Immature natural killer cell (primary cell): ENCODE results near the gene PCLO. TPM values are rescaled to one million over a fixed set of nuclear protein-coding genes. Genes with fewer than 3 reads are reported as not detected.
"Not testable (repeated sequence)": the region's sequence is repeated elsewhere in the genome, so short reads cannot be mapped to it uniquely, and the experiment has no call there.

Experiments used
- DNase-seq, 3 donors: peaks; one replicate each; pipeline ENCODE4 v3.0.0; 2022; ENCODE audit warnings: mixed read lengths in 1 of 3
- H3K27ac Mint-ChIP-seq, 6 donors: one replicate each; pipeline ENCODE4 v1.8.0; 2020; ENCODE audit warnings: mixed read lengths in 6 of 6, mild to moderate bottlenecking in 5 of 6, inconsistent platforms in 4 of 6, moderate library complexity in 3 of 6
- H3K27me3 Mint-ChIP-seq, 3 donors: one replicate each; pipeline ENCODE4 v1.8.0; 2020 to 2021; ENCODE audit warnings: low read depth in 3 of 3, mild to moderate bottlenecking in 3 of 3, mixed read lengths in 3 of 3, moderate library complexity in 3 of 3, inconsistent platforms in 1 of 3
- H3K36me3 Mint-ChIP-seq, 3 donors: one replicate each; pipeline ENCODE4 v1.8.0; 2020; ENCODE audit warnings: mixed read lengths in 3 of 3, inconsistent platforms in 2 of 3, mild to moderate bottlenecking in 2 of 3
- H3K4me1 Mint-ChIP-seq, 2 donors: one replicate each; pipeline ENCODE4 v1.8.0; 2020; ENCODE audit warnings: inconsistent platforms in 2 of 2, mild to moderate bottlenecking in 2 of 2, mixed read lengths in 2 of 2, moderate library complexity in 1 of 2
- H3K4me3 Mint-ChIP-seq, 5 donors: one replicate each; pipeline ENCODE4 v1.8.0; 2020; ENCODE audit warnings: mild to moderate bottlenecking in 5 of 5, mixed read lengths in 5 of 5, inconsistent platforms in 3 of 5, moderate library complexity in 3 of 5
- H3K9me3 Mint-ChIP-seq, 6 donors: one replicate each; pipeline ENCODE4 v1.8.0; 2020; ENCODE audit warnings: mild to moderate bottlenecking in 6 of 6, mixed read lengths in 6 of 6, inconsistent platforms in 4 of 6, moderate library complexity in 3 of 6
- polyA plus RNA-seq, 3 donors: library from polyadenylated mRNA; unstranded; fragments of 300-500 nt; fragmentation: Illumina TruSeq; gene quantifications; one replicate each; pipeline ENCODE4 v1.2.3, GENCODE V29; 2021

The PCLO gene
- polyA plus RNA-seq, 3 donors from 2014 or later: not detected

DNA sequence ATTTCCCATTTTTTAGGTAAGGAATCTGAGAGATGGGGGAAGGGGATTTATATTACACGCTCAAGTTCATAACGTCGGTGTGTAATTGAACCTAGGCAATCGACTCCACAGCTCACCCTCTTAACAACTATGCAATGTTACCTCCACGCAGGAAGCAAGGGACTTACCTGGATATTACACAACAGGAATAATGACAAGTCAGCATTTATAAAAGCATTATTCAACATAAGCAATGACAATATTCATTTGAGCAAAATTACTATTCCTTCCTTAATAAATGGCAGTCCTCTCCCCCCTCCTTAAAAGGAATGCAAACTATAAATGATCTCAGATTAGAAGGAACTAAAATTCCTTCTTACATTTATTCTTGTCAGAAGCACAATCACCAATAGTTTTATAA lies 104.0 kb downstream of the PCLO start:
- H3K4me1 Mint-ChIP-seq: no peaks in the 10 kb centered on the region
- no peak for DNase-seq
- no peaks in the 10 kb centered on the region for H3K27me3 Mint-ChIP-seq
- no peak overlapping the region for H3K4me3 Mint-ChIP-seq
- no peaks in the 10 kb centered on the region for H3K36me3 Mint-ChIP-seq
- peaks cover 3 to 51% (median 17%) of the 10 kb centered on the region in 6 donors for H3K9me3 Mint-ChIP-seq
- H3K27ac Mint-ChIP-seq: no peak overlapping the region

DNA sequence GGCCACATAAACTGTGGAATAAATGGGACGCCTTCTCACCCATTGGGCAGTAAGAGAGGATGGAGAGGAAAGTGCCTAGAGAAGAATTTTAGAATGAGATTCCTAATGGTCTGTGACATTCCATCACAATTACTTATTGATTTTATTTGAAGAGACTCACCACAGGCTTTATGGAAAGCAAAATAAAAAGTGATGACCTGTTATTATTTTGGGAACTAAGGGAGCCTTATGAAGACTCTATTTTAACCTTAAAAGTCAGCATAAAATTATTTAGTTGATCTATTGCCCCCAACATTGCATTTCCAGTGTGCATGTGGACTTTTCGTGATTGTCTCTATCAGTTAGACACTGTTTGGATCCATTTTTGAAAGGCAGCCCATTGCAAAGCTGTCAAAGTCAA lies 107.5 kb downstream of the PCLO start:
- no peaks in the 10 kb centered on the region for H3K36me3 Mint-ChIP-seq
- no peak for DNase-seq

DNA sequence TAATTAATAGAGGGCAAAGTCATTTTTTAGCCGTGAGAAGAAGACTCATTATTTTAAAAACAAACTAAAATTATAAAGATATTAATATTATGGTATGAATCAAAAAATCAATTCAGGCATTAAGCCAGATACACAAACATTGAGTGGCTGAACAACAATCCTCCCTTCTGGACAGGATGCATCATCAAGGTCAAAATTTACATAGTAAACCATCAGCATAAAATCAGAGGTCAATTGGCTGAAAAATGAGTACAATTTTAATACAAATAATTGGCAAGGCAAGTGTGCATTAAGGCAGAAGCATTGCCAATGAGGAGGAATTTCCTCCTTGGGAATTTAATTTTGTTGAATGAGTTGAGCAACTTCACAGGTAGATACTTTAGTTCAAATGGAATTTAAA lies 108.2 kb downstream of the PCLO start:
- Mint-ChIP-seq H3K27me3 (no peaks in the 10 kb centered on the region), H3K9me3 (peaks cover 5 to 41% (median 19%) of the 10 kb centered on the region in 6 donors), H3K27ac (no peak overlapping the region), H3K36me3 (no peaks in the 10 kb centered on the region), H3K4me3 (no peak overlapping the region), H3K4me1 (no peaks in the 10 kb centered on the region)
- no peak for DNase-seq

More for the DNA sequence above, 107.5 kb downstream of the PCLO start:
- peaks cover 3 to 44% (median 21%) of the 10 kb centered on the region in 6 donors for H3K9me3 Mint-ChIP-seq
- H3K4me1 Mint-ChIP-seq: no peaks in the 10 kb centered on the region
- no peak overlapping the region for H3K4me3 Mint-ChIP-seq
- H3K27ac Mint-ChIP-seq: no peak overlapping the region
- H3K27me3 Mint-ChIP-seq: no peaks in the 10 kb centered on the region

DNA sequence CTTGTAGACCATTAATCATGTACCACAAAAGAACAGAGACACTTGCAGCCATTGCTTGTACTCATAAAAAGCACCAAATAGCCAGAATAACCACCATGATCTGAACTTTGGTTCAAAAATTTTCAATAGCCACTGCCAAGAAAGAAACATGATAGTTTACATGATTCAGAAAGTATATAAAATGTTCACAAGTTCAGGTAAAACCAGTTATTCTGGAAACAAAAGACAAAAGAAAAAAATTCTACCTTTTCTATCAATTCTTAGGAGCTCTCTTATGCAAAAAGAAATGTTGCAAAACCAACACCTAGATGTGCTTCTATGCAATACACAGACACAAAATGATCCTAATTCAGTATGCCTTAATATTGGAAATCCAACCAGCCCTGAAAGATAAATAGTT lies 108.7 kb downstream of the PCLO start:
- Mint-ChIP-seq H3K9me3 (peaks cover 3 to 43% (median 21%) of the 10 kb centered on the region in 6 donors), H3K36me3 (no peaks in the 10 kb centered on the region), H3K27ac (no peak overlapping the region), H3K4me3 (no peak overlapping the region), H3K4me1 (no peaks in the 10 kb centered on the region), H3K27me3 (no peaks in the 10 kb centered on the region)
- DNase-seq: no peak

DNA sequence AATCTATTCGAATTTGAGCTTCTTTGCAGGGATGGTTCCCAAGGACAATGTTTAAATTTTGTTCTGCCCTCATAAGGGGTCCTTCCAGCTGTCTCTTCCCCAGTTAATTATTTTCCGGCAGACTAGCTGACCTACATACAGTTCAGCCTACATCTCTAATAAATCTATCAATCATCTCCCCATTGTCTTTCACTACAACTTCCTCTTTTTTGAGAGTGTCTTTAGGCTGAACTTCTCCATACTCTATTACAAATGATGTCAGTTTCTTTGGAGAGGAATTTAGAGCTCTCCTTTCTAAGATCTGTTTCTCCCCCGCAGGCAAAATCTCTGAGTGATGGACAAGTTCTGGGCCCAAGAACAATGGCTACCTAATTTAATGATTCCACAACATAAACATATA lies 122.2 kb downstream of the PCLO start:
- Mint-ChIP-seq H3K36me3 (peaks cover 0 to 4% (median 0%) of the 10 kb centered on the region in 3 donors), H3K4me1 (no peaks in the 10 kb centered on the region), H3K27me3 (no peaks in the 10 kb centered on the region), H3K27ac (no peak overlapping the region), H3K9me3 (peaks cover 5 to 35% (median 18%) of the 10 kb centered on the region in 6 donors), H3K4me3 (no peak overlapping the region)
- no peak for DNase-seq

DNA sequence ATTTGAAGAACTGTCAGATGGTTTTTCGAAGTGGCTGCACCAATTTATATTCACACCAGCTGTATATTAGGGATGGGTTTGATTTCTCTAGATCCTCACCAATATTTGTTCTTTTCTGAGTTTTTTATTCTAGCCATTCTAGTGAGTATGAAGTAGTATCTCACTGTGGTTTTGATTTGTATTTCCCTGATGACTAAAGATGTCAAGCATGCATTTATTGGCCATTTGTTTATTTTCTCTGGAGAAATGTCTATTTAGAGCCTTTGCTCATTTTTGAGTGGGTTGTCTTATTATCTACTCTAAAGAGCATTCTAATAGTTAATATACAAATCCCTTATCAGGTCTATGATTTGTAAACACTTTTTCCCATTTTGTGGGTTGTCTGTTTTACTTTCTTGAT lies 123.9 kb downstream of the PCLO start:
- Mint-ChIP-seq H3K9me3 (peaks cover 5 to 37% (median 11%) of the 10 kb centered on the region in 6 donors), H3K4me1 (no peaks in the 10 kb centered on the region), H3K27ac (no peak overlapping the region), H3K27me3 (no peaks in the 10 kb centered on the region), H3K4me3 (no peak overlapping the region), H3K36me3 (peaks cover 0 to 4% (median 0%) of the 10 kb centered on the region in 3 donors)
- DNase-seq: no peak

DNA sequence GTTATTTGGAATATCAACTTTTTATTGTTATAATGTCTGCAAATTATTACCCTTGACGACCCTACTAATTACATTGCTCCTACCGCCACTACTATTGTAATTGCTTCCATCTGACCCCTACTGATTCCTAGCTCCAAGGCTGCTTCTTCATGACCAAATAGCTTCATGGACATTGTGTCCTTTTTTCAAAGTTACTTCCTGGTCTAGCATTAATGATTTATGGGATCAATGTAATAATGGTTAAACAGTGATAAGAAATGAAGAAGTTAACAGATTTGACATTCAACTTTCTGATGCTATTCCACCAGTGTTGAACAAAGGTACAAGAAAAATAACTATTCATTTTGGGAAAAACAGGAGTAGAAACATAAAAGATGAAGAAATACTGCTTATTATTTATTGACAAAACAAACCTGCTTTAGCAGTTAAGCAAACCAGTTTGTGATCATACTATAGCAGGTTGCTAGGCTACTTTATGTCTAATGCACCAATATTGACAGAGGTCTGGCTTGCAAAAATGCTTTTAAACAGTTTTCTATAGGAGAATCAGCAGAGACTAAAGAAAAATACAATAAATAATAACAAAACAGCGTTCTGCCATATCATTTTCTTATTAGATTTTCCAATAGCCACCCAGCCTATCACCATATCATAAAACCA lies 125.8 kb downstream of the PCLO start:
- Mint-ChIP-seq H3K4me1 (no peaks in the 10 kb centered on the region), H3K36me3 (peaks cover 0 to 4% (median 0%) of the 10 kb centered on the region in 3 donors), H3K27ac (no peak overlapping the region), H3K4me3 (no peak overlapping the region), H3K27me3 (no peaks in the 10 kb centered on the region), H3K9me3 (peaks cover 3 to 47% (median 16%) of the 10 kb centered on the region in 6 donors)
- DNase-seq: no peak

DNA sequence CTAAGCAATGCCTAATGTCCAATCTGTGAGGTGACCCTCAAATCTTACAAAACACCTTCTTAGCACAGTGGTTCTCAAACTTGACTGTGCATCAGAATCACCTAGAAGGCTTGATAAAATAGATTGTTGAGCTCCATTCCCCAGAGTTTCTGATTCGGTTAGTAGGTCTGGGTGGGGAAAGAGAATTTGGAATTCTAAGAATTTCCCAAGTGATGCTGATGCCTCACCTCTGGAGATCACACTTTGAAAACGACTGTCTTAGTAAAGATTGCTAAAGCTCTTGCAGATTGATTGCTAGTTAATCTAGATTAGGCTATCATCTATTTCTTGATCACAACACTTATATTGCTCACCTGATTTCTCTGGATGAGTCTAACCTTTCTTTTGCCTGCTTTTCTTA lies 126.6 kb downstream of the PCLO start:
- peaks cover 3 to 54% (median 17%) of the 10 kb centered on the region in 6 donors for H3K9me3 Mint-ChIP-seq
- H3K27ac Mint-ChIP-seq: no peak overlapping the region
- no peaks in the 10 kb centered on the region for H3K27me3 Mint-ChIP-seq
- H3K4me3 Mint-ChIP-seq: no peak overlapping the region
- DNase-seq: no peak
- no peaks in the 10 kb centered on the region for H3K4me1 Mint-ChIP-seq
- peaks cover 0 to 4% (median 0%) of the 10 kb centered on the region in 3 donors for H3K36me3 Mint-ChIP-seq

DNA sequence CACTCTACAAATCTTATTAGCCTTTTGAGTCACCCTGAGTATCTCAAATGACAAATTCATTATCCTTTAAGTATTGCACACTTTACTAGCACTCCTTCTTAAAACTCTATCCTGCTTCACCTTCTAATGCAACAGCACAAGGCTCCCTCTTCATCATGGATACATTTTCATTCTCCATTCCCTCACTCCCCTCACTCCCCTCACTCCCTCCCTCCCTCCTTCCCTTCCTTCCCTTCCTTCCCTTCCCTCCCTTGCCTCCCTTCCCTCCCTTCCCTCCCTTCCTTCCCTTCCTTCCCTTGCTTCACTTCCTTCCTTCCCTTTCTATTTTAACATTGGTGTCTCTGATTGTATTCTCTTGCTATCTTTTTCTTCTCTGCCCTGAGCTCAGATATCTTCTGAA lies 130.5 kb downstream of the PCLO start:
- Mint-ChIP-seq H3K9me3 (peaks cover 4 to 45% (median 15%) of the 10 kb centered on the region in 6 donors), H3K27ac (no peak overlapping the region), H3K27me3 (no peaks in the 10 kb centered on the region), H3K4me3 (no peak overlapping the region), H3K36me3 (peaks cover 0 to 4% (median 0%) of the 10 kb centered on the region in 3 donors), H3K4me1 (no peaks in the 10 kb centered on the region)
- no peak for DNase-seq

DNA sequence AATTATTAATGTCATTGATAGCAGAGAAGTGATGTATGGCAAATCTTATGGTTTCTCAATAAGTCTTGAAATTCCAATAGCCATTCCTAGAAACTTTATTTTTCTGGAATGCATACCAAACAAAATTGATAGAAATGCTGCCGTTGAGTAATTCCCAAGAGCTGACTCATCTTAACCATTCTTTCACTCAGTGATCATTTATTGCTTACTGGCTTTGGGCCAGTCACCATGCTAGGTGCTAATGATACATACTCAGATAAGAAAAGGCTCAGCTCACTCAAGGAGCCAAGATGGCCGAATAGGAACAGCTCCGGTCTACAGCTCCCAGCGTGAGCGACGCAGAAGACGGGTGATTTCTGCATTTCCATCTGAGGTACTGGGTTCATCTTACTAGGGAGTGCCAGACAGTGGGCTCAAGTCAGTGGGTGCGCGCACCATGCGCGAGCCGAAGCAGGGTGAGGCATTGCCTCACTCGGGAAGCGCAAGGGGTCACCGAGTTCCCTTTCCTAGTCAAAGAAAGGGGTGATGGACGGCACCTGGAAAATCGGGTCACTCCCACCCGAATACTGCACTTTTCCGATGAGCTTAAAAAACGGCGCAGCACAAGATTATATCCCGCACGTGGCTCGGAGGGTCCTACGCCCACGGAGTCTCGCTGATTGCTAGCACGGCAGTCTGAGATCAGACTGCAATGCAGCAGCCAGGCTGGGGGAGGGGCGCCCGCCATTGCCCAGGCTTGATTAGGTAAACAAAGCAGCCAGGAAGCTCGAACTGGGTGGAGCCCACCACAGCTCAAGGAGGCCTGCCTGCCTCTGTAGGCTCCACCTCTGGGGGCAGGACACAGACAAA lies 138.6 kb downstream of the PCLO start:
- not testable (repeated sequence) for H3K27me3 Mint-ChIP-seq, DNase-seq, H3K27ac Mint-ChIP-seq, H3K36me3 Mint-ChIP-seq, H3K4me1 Mint-ChIP-seq, H3K4me3 Mint-ChIP-seq
- H3K9me3 Mint-ChIP-seq: peaks cover 9 to 32% (median 22%) of the 10 kb centered on the region in 6 donors

DNA sequence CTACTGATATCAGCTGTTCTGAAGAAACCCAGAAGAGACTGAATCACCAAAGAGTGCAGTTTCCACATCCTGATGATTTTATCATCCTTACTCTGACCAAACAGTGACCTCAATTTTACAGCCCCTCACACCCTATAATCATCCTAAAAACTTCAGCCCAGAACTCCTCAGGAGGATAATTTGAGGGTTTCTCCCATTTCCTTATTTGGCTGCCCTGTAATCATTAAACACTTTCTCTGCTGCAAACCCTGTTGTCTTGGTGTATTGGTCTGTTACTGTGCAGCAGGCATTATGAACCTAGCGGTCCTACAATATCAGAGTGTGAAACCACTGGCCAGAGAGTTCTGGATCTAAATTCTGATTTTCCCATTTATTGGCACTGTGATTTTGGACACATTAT lies 141.7 kb downstream of the PCLO start:
- H3K9me3 Mint-ChIP-seq: peaks cover 12 to 45% (median 26%) of the 10 kb centered on the region in 6 donors
- no peaks in the 10 kb centered on the region for H3K4me1 Mint-ChIP-seq
- H3K4me3 Mint-ChIP-seq: no peak overlapping the region
- no peaks in the 10 kb centered on the region for H3K27me3 Mint-ChIP-seq
- H3K27ac Mint-ChIP-seq: no peak overlapping the region
- no peaks in the 10 kb centered on the region for H3K36me3 Mint-ChIP-seq
- DNase-seq: no peak

DNA sequence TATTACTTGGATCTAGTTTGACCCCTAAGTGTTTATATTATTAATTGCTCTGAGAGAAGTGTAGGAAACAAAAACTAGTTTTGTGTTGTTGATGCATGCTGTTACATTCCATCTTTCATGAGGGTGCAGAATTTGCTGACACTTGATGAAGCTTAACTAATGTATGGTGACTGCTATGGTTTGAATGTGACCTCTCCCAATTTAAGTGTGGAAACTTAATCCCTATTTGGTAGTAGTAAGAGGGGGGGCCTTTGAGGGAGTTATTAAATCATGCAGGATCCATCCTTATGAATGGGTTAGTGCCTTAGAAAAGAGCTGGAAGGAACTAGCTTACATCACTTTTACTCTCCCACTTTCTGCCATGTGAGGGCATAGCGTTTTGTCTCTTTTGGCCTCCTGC lies 142.5 kb downstream of the PCLO start:
- no peak overlapping the region for H3K27ac Mint-ChIP-seq
- DNase-seq: no peak
- no peaks in the 10 kb centered on the region for H3K36me3 Mint-ChIP-seq
- no peaks in the 10 kb centered on the region for H3K27me3 Mint-ChIP-seq
- no peaks in the 10 kb centered on the region for H3K4me1 Mint-ChIP-seq
- H3K4me3 Mint-ChIP-seq: no peak overlapping the region
- H3K9me3 Mint-ChIP-seq: peaks cover 12 to 48% (median 29%) of the 10 kb centered on the region in 6 donors

DNA sequence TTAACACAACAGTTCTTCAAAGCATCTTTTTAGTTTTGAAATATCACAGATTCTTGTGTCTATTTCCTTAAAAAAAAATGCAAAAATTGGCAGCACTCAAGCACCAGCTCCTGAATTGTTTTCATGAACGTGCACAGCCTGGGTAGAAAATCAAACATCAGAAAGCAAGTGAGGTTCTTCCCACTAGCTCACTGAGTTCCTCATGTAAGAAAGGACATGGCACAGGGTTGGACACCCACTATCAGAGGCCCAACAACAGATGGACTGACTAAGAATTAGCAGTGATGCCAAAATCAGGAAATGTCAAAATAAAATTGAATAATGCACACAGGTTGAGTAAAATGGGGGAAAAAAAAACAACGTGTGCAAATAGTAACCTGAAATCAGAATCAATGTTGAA lies 146.8 kb downstream of the PCLO start:
- no peaks in the 10 kb centered on the region for H3K27me3 Mint-ChIP-seq
- H3K36me3 Mint-ChIP-seq: no peaks in the 10 kb centered on the region
- no peaks in the 10 kb centered on the region for H3K4me1 Mint-ChIP-seq
- no peak for DNase-seq
- peaks cover 11 to 34% (median 25%) of the 10 kb centered on the region in 6 donors for H3K9me3 Mint-ChIP-seq
- H3K27ac Mint-ChIP-seq: no peak overlapping the region
- H3K4me3 Mint-ChIP-seq: no peak overlapping the region

DNA sequence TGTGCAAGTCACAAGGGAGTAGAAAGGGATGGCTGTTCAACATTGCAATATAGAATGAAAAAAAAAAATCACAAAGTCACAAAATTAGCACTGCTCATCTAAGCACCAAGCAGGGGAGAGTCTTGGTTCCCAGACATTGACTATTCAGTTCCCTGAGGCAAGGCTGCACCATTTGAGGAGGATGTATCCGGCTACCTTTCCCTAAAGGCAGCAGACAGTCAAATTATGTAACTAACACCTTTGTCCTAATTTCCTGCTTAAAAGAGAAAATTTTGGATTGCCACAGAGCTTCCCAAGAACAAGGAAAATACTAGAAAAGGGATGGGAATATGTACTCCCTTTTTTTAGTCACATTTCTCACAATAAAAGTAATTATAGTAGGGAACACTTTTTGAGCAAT lies 148.1 kb downstream of the PCLO start:
- Mint-ChIP-seq H3K36me3 (no peaks in the 10 kb centered on the region), H3K27ac (no peak overlapping the region), H3K4me1 (no peaks in the 10 kb centered on the region), H3K9me3 (peaks cover 13 to 43% (median 19%) of the 10 kb centered on the region in 6 donors), H3K4me3 (no peak overlapping the region), H3K27me3 (no peaks in the 10 kb centered on the region)
- no peak for DNase-seq
